SK-N-SH (cell line): ENCODE data around the gene FBXO34. TPM values are rescaled to one million over a fixed set of nuclear protein-coding genes. Genes with fewer than 3 reads are reported as not detected.

Experiments used
- CTCF ChIA-PET: fragments of 300-600, 350-600 bp; formaldehyde crosslinking; extraction: SDS; loops from one replicate; lab custom pipeline; 2021; lab: Yijun Ruan, JAX
- POLR2A ChIA-PET: fragments of 350-600 bp; sonication (Branson Sonifier 250); formaldehyde crosslinking; extraction: SDS; loops from one replicate; lab custom pipeline; 2020; ENCODE audit warnings: antibody characterized with exemption, inconsistent platforms; lab: Yijun Ruan, JAX
- DNase-seq: peaks from one replicate; pipeline ENCODE4 v3.0.0; 2012
- H2AFZ ChIP-seq: fragments of 200-600 bp; sonication (generic); 2 replicates; pipeline ENCODE4 v1.8.1; 2016; ENCODE audit warnings: antibody characterized with exemption, mild to moderate bottlenecking, low read depth
- H3F3A ChIP-seq: fragments of 200-600 bp; sonication (generic); replicated peaks from 2 replicates; pipeline ENCODE3; 2016; ENCODE audit warnings: antibody characterized with exemption, mild to moderate bottlenecking; ENCODE audit not compliant: insufficient read depth
- H3K27ac ChIP-seq, 2 experiments: fragments of 200-500 bp in 1 of 2; fragments of 200-600 bp in 1 of 2; sonication (Bioruptor generic) in 1 of 2; sonication (generic), shearing (Covaris generic) in 1 of 2; 2 replicates each; pipeline versions ENCODE4 v1.5.1 to v1.6.1; 2014 to 2016; ENCODE audit warnings: low read depth in 2 of 2, inconsistent platforms in 1 of 2, low read length in 1 of 2, mild to moderate bottlenecking in 1 of 2, mixed read lengths in 1 of 2
- H3K27me3 ChIP-seq: fragments of 200-600 bp; sonication (generic), shearing (Covaris generic); 2 replicates; pipeline ENCODE4 v1.6.1; 2016; ENCODE audit warnings: mixed run types; ENCODE audit not compliant: insufficient read depth
- H3K36me3 ChIP-seq, 2 experiments: fragments of 200-500 bp in 1 of 2; fragments of 200-600 bp in 1 of 2; sonication (Bioruptor generic) in 1 of 2; sonication (generic) in 1 of 2; replicated peaks in 1 of 2; 2 replicates each; pipeline versions ENCODE3 to v1.5.1; 2014 to 2016; ENCODE audit warnings: low read length in 1 of 2, mild to moderate bottlenecking in 1 of 2; ENCODE audit not compliant: insufficient read depth in 2 of 2, control insufficient read depth in 1 of 2
- H3K4me1 ChIP-seq, 2 experiments: fragments of 200-500 bp in 1 of 2; fragments of 200-600 bp in 1 of 2; sonication (Bioruptor generic) in 1 of 2; sonication (generic), shearing (Covaris generic) in 1 of 2; 2 replicates each; pipeline versions ENCODE4 v1.5.1 to v1.6.1; 2014 to 2016; ENCODE audit warnings: low read depth in 1 of 2, low read length in 1 of 2, mixed run types in 1 of 2; ENCODE audit not compliant: insufficient read depth in 2 of 2, control insufficient read depth in 1 of 2
- H3K4me2 ChIP-seq: fragments of 200-600 bp; sonication (generic), shearing (Covaris generic); 2 replicates; pipeline ENCODE4 v1.6.1; 2017; ENCODE audit warnings: mixed run types
- H3K4me3 ChIP-seq, 2 experiments: fragments of 200-500 bp in 1 of 2; fragments of 200-600 bp in 1 of 2; sonication (Bioruptor generic) in 1 of 2; sonication (generic), shearing (Covaris generic) in 1 of 2; 2 replicates each; pipeline versions ENCODE4 v1.5.1 to v1.8.1; 2014 to 2016; ENCODE audit warnings: low read depth in 2 of 2, inconsistent platforms in 1 of 2, low read length in 1 of 2, mild to moderate bottlenecking in 1 of 2, mixed read lengths in 1 of 2, moderate library complexity in 1 of 2
- H3K79me2 ChIP-seq: fragments of 200-600 bp; sonication (generic); 2 replicates; pipeline ENCODE4 v1.8.1; 2017; ENCODE audit warnings: mild to moderate bottlenecking; ENCODE audit not compliant: insufficient read depth
- H3K9ac ChIP-seq: fragments of 200-600 bp; sonication (generic); 2 replicates; pipeline ENCODE4 v1.6.1; 2017; ENCODE audit warnings: mixed run types
- H3K9me2 ChIP-seq: fragments of 200-600 bp; sonication (generic); 2 replicates; pipeline ENCODE4 v1.6.1; 2017; ENCODE audit warnings: mixed run types
- H3K9me3 ChIP-seq: fragments of 200-600 bp; sonication (generic); 2 replicates; pipeline ENCODE4 v1.6.1; 2017; ENCODE audit warnings: mixed run types, mild to moderate bottlenecking, moderate library complexity
- H4K20me1 ChIP-seq: fragments of 200-600 bp; sonication (generic); 2 replicates; pipeline ENCODE4 v1.6.1; 2017; ENCODE audit warnings: mild to moderate bottlenecking, mixed run types; ENCODE audit not compliant: insufficient read depth
- ELF1 ChIP-seq: IDR thresholded peaks from 2 replicates; pipeline ENCODE4 v1.4.0; 2012
- EZH2phosphoT487 ChIP-seq: fragments of 200-600 bp; sonication (generic); IDR thresholded peaks from 2 replicates; pipeline ENCODE4 v1.6.1; 2017; ENCODE audit warnings: low read depth, mixed run types, mild to moderate bottlenecking, antibody characterized with exemption, moderate library complexity, borderline replicate concordance
- FOSL2 ChIP-seq: IDR thresholded peaks from 2 replicates; pipeline ENCODE4 v1.4.0; 2012; ENCODE audit warnings: low read depth, mild to moderate bottlenecking, moderate library complexity, borderline replicate concordance
- FOXJ3 ChIP-seq: sonication (generic); formaldehyde crosslinking; IDR thresholded peaks from 2 replicates; pipeline ENCODE4 v1.5.1; 2020; ENCODE audit warnings: mild to moderate bottlenecking, missing genetic modification reagents
- JUND ChIP-seq: IDR thresholded peaks from 2 replicates; pipeline ENCODE4 v1.4.0; 2012
- MAX ChIP-seq: IDR thresholded peaks from 2 replicates; pipeline ENCODE4 v1.4.0; 2012; ENCODE audit warnings: low read depth
- NFIC ChIP-seq: IDR thresholded peaks from 2 replicates; pipeline ENCODE4 v1.4.0; 2012; ENCODE audit warnings: borderline replicate concordance
- PBX3 ChIP-seq: IDR thresholded peaks from 2 replicates; pipeline ENCODE4; 2012
- RCOR1 ChIP-seq: fragments of 150-350 bp; IDR thresholded peaks from 2 replicates; pipeline ENCODE4 v1.6.1; 2017; ENCODE audit warnings: antibody characterized with exemption, low read length
- TAF1 ChIP-seq: IDR thresholded peaks from 2 replicates; pipeline ENCODE4 v1.6.1; 2012; ENCODE audit warnings: low read depth, mild to moderate bottlenecking, low read length, moderate library complexity, borderline replicate concordance
- TCF12 ChIP-seq: IDR thresholded peaks from 2 replicates; pipeline ENCODE4 v1.4.0; 2012
- ZBTB33 ChIP-seq: IDR thresholded peaks from 2 replicates; pipeline ENCODE4 v1.4.0; 2012; ENCODE audit warnings: low read depth, borderline replicate concordance
- WGBS: methylation state at CpG from one replicate; pipeline ENCODE4 v1.1.6; 2017; ENCODE audit warnings: low lambda C conversion rate; 5-methylcytosine and 5-hydroxymethylcytosine counted together
- polyA plus RNA-seq, 3 experiments: library from polyadenylated mRNA; depleted of rRNA; stranded (reverse); fragments of >200 nt; gene quantifications; 2 replicates each; pipeline ENCODE4 v1.2.3, GENCODE V29; 2012

FBXO34 gene
- polyA plus RNA-seq, 1 of the 3 experiments (the other 2 are of a cell fraction): 10.0 TPM

- peaks cover 10% of the 10 kb centered on the region for H4K20me1 ChIP-seq
- peaks cover 0 to 10% of the 10 kb centered on the region in 2 experiments for H3K36me3 ChIP-seq
- CTCF ChIA-PET: interaction anchor here (1.2 to 3.4 kb wide), 2 partner anchors 31 to 54 kb away, joined by 3 to 11 read pairs; no protein-coding TSS in a partner anchor
- H3F3A ChIP-seq: peaks cover 5% of the 10 kb centered on the region
- no peaks in the 10 kb centered on the region for H3K27me3 ChIP-seq
- no peaks in the 10 kb centered on the region for H3K9me2 ChIP-seq
- peaks cover 12 to 20% of the 10 kb centered on the region in 2 experiments; a peak in 3 of 4 replicates for H3K4me1 ChIP-seq
- H3K79me2 ChIP-seq: peaks cover 69% of the 10 kb centered on the region
- peak; percentile 31 for DNase-seq
- TF ChIP-seq FOSL2: peak; percentile 49; the same call in 1 of the 2 replicates
- no peak for TF ChIP-seq MAX
- TF ChIP-seq JUND: peak; percentile 29; the same call in 1 of the 2 replicates
- TF ChIP-seq ZBTB33: no peak
- TF ChIP-seq RCOR1: no peak
- TF ChIP-seq NFIC: no peak
- peak; percentile 38 for TF ChIP-seq TCF12
- no peak for TF ChIP-seq EZH2phosphoT487
- TF ChIP-seq PBX3: peak; percentile 3; the same call in 1 of the 2 replicates
- TF ChIP-seq ELF1: no peak
- no peak for TF ChIP-seq TAF1
- TF ChIP-seq FOXJ3 (CRISPR knock-in tag): no peak
- H3K4me3 ChIP-seq: no peak overlapping the region
- no peaks in the 10 kb centered on the region for H3K9me3 ChIP-seq
- POLR2A ChIA-PET: no interaction called here
- WGBS: 96% methylated on average over 1 of the region's 1 CpG
- no peak overlapping the region for H2AFZ ChIP-seq
- no peak overlapping the region for H3K4me2 ChIP-seq
- no peak overlapping the region for H3K9ac ChIP-seq
- H3K27ac ChIP-seq: 0 out of 4 replicates have a peak overlapping the region, but pooled peaks of 1 of the 2 experiments have one; percentile 3
Observed at GRCh38 chr14:55301437-55302121, 30.4 kb downstream of the FBXO34 start.
